GM23338 (cell line): ENCODE data around the gene RNH1.

Experiments used
- CREB1 ChIP-seq: fragments of 250-450 bp; sonication (Bioruptor Pico); IDR thresholded peaks from 2 replicates; pipeline ENCODE4 v1.5.0; 2020; ENCODE audit warnings: low read depth, mild to moderate bottlenecking, moderate library complexity
- EZH2 ChIP-seq: fragments of 200-600 bp; sonication (generic); IDR thresholded peaks from one replicate; pipeline ENCODE4 v1.8.0; 2017; ENCODE audit warnings: antibody characterized with exemption, mild to moderate bottlenecking, low read depth; ENCODE audit not compliant: unreplicated experiment
- EZH2phosphoT487 ChIP-seq: fragments of 200-600 bp; sonication (generic); IDR thresholded peaks from one replicate; pipeline ENCODE4 v1.8.1; 2018; ENCODE audit warnings: antibody characterized with exemption; ENCODE audit not compliant: unreplicated experiment
- JUNB ChIP-seq: IDR thresholded peaks from one replicate; pipeline ENCODE4 v1.6.1; 2016; ENCODE audit warnings: antibody characterized with exemption; ENCODE audit not compliant: unreplicated experiment
- NANOG ChIP-seq: IDR thresholded peaks from 2 replicates; pipeline ENCODE4 v1.6.1; 2016; ENCODE audit warnings: antibody characterized with exemption, borderline replicate concordance
- POLR2AphosphoS5 ChIP-seq: IDR thresholded peaks from 2 replicates; pipeline ENCODE4 v1.6.1; 2016; ENCODE audit warnings: antibody characterized with exemption, low read depth
- ZNF114 ChIP-seq: fragments of 250-450 bp; sonication (Bioruptor Pico); IDR thresholded peaks from 2 replicates; pipeline ENCODE4 v1.5.0; 2020; ENCODE audit warnings: mild to moderate bottlenecking, moderate library complexity
- TF ChIP-seq, protein P1 (sequence below), 2 experiments: fragments of 200-600 bp in 1 of 2; sonication (generic) in 1 of 2; conservative IDR thresholded peaks; 2 replicates each; pipeline versions ENCODE4 v1.5.1 to v1.6.1; 2016 to 2017; ENCODE audit warnings: antibody characterized with exemption in 2 of 2, low read depth in 2 of 2, mild to moderate bottlenecking in 2 of 2, moderate library complexity in 1 of 2
- TF ChIP-seq, protein P2 (sequence below): IDR thresholded peaks from 2 replicates; pipeline ENCODE4 v1.6.1; 2016; ENCODE audit warnings: antibody characterized with exemption
- TF ChIP-seq, protein P3 (sequence below): IDR thresholded peaks from one replicate; pipeline ENCODE4 v1.6.1; 2018; ENCODE audit warnings: antibody characterized with exemption; ENCODE audit not compliant: unreplicated experiment
- TF ChIP-seq, protein P4 (sequence below): fragments of 250-450 bp; sonication (Bioruptor Pico); IDR thresholded peaks from 2 replicates; pipeline ENCODE4 v1.5.0; 2020; ENCODE audit warnings: mild to moderate bottlenecking, moderate library complexity

DNA sequence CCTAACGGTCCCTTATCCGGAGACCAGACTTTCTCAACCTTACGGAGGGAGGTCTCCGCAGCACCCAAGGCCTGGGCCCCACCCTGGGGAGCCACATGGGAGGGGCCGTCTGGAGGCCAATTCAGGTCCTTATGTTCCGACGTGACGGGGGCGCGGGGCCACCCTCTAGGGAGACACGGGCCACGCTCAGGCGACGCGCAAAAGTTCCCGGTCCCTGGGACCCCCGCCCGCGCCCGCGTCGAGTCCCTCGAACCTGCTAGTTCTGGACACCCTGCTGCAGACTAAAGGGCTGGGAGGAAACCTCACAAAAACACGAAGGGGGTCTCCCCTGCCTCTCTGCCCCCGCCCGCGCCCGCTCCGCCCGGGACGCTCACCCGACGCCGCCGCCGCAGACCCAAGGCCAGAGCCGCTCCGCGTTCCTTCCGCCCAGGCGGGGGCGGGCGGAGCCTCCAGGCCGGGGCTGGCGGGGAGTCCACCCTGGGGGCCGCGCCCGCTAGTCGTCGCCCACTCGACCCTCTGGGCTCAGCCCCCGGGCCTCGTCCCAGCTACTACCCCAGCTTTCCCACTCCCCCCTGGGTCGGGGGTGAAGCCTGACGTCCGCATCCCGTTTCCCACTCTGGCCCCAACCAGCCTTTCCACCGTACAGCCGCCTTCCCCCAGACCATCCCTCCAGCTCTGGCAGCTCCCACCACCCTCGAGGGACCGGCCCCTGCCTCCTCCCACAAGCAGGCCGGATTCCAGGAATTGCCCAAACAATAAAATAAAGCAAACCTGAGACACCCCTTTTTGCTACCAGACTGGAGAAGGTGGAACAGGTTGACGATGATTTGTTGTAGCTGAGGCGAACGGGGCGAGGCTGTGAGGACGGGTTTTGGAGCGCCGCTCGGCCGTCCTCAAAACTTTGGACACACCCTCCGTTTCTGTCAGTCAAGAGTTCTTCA, 2.7 kb downstream of the RNH1 start:
- TF ChIP-seq, protein P1, sequence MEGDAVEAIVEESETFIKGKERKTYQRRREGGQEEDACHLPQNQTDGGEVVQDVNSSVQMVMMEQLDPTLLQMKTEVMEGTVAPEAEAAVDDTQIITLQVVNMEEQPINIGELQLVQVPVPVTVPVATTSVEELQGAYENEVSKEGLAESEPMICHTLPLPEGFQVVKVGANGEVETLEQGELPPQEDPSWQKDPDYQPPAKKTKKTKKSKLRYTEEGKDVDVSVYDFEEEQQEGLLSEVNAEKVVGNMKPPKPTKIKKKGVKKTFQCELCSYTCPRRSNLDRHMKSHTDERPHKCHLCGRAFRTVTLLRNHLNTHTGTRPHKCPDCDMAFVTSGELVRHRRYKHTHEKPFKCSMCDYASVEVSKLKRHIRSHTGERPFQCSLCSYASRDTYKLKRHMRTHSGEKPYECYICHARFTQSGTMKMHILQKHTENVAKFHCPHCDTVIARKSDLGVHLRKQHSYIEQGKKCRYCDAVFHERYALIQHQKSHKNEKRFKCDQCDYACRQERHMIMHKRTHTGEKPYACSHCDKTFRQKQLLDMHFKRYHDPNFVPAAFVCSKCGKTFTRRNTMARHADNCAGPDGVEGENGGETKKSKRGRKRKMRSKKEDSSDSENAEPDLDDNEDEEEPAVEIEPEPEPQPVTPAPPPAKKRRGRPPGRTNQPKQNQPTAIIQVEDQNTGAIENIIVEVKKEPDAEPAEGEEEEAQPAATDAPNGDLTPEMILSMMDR (conservative IDR thresholded peaks at IDR 0.05; ENCODE audit: low read depth in 2 of 2): no peak
- TF ChIP-seq, protein P2, sequence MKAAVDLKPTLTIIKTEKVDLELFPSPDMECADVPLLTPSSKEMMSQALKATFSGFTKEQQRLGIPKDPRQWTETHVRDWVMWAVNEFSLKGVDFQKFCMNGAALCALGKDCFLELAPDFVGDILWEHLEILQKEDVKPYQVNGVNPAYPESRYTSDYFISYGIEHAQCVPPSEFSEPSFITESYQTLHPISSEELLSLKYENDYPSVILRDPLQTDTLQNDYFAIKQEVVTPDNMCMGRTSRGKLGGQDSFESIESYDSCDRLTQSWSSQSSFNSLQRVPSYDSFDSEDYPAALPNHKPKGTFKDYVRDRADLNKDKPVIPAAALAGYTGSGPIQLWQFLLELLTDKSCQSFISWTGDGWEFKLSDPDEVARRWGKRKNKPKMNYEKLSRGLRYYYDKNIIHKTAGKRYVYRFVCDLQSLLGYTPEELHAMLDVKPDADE: no peak
- TF ChIP-seq, protein P3, sequence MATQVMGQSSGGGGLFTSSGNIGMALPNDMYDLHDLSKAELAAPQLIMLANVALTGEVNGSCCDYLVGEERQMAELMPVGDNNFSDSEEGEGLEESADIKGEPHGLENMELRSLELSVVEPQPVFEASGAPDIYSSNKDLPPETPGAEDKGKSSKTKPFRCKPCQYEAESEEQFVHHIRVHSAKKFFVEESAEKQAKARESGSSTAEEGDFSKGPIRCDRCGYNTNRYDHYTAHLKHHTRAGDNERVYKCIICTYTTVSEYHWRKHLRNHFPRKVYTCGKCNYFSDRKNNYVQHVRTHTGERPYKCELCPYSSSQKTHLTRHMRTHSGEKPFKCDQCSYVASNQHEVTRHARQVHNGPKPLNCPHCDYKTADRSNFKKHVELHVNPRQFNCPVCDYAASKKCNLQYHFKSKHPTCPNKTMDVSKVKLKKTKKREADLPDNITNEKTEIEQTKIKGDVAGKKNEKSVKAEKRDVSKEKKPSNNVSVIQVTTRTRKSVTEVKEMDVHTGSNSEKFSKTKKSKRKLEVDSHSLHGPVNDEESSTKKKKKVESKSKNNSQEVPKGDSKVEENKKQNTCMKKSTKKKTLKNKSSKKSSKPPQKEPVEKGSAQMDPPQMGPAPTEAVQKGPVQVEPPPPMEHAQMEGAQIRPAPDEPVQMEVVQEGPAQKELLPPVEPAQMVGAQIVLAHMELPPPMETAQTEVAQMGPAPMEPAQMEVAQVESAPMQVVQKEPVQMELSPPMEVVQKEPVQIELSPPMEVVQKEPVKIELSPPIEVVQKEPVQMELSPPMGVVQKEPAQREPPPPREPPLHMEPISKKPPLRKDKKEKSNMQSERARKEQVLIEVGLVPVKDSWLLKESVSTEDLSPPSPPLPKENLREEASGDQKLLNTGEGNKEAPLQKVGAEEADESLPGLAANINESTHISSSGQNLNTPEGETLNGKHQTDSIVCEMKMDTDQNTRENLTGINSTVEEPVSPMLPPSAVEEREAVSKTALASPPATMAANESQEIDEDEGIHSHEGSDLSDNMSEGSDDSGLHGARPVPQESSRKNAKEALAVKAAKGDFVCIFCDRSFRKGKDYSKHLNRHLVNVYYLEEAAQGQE: no peak
- no peak for TF ChIP-seq ZNF114 (CRISPR knock-in tag)
- no peak for TF ChIP-seq POLR2AphosphoS5
- no peak for TF ChIP-seq JUNB
- no peak for TF ChIP-seq EZH2
- no peak for TF ChIP-seq EZH2phosphoT487
- no peak for TF ChIP-seq NANOG
- no peak for TF ChIP-seq CREB1 (CRISPR knock-in tag)
- TF ChIP-seq, protein P4, sequence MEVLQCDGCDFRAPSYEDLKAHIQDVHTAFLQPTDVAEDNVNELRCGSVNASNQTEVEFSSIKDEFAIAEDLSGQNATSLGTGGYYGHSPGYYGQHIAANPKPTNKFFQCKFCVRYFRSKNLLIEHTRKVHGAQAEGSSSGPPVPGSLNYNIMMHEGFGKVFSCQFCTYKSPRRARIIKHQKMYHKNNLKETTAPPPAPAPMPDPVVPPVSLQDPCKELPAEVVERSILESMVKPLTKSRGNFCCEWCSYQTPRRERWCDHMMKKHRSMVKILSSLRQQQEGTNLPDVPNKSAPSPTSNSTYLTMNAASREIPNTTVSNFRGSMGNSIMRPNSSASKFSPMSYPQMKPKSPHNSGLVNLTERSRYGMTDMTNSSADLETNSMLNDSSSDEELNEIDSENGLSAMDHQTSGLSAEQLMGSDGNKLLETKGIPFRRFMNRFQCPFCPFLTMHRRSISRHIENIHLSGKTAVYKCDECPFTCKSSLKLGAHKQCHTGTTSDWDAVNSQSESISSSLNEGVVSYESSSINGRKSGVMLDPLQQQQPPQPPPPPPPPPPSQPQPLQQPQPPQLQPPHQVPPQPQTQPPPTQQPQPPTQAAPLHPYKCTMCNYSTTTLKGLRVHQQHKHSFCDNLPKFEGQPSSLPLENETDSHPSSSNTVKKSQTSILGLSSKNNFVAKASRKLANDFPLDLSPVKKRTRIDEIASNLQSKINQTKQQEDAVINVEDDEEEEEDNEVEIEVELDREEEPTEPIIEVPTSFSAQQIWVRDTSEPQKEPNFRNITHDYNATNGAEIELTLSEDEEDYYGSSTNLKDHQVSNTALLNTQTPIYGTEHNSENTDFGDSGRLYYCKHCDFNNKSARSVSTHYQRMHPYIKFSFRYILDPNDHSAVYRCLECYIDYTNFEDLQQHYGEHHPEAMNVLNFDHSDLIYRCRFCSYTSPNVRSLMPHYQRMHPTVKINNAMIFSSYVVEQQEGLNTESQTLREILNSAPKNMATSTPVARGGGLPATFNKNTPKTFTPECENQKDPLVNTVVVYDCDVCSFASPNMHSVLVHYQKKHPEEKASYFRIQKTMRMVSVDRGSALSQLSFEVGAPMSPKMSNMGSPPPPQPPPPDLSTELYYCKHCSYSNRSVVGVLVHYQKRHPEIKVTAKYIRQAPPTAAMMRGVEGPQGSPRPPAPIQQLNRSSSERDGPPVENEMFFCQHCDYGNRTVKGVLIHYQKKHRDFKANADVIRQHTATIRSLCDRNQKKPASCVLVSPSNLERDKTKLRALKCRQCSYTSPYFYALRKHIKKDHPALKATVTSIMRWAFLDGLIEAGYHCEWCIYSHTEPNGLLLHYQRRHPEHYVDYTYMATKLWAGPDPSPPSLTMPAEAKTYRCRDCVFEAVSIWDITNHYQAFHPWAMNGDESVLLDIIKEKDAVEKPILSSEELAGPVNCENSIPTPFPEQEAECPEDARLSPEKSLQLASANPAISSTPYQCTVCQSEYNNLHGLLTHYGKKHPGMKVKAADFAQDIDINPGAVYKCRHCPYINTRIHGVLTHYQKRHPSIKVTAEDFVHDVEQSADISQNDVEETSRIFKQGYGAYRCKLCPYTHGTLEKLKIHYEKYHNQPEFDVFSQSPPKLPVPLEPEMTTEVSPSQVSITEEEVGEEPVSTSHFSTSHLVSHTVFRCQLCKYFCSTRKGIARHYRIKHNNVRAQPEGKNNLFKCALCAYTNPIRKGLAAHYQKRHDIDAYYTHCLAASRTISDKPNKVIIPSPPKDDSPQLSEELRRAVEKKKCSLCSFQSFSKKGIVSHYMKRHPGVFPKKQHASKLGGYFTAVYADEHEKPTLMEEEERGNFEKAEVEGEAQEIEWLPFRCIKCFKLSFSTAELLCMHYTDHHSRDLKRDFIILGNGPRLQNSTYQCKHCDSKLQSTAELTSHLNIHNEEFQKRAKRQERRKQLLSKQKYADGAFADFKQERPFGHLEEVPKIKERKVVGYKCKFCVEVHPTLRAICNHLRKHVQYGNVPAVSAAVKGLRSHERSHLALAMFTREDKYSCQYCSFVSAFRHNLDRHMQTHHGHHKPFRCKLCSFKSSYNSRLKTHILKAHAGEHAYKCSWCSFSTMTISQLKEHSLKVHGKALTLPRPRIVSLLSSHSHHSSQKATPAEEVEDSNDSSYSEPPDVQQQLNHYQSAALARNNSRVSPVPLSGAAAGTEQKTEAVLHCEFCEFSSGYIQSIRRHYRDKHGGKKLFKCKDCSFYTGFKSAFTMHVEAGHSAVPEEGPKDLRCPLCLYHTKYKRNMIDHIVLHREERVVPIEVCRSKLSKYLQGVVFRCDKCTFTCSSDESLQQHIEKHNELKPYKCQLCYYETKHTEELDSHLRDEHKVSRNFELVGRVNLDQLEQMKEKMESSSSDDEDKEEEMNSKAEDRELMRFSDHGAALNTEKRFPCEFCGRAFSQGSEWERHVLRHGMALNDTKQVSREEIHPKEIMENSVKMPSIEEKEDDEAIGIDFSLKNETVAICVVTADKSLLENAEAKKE (CRISPR knock-in tag): no peak
